ENCODE data around the gene AHNAK.
A peak's percentile ranks its signal among the peaks of the same experiment; 100 is the strongest.

The AHNAK gene

GRCh38 chr11:62497132-62497801 is 49.3 kb downstream of the AHNAK start:
- DNase-seq (ENCODE audit: low read depth in 2 of 2), result peak in 1 of 2 experiments; percentile 32

- no peak for DNase-seq (ENCODE audit: low read depth in 2 of 2)
Observed at GRCh38 chr11:62496676-62497075, 49.9 kb downstream of the AHNAK start.

GRCh38 chr11:62494246-62494645 is 52.4 kb downstream of the AHNAK start:
- no peak for DNase-seq (ENCODE audit: low read depth in 2 of 2)

GRCh38 chr11:62493801-62494200 is 52.8 kb downstream of the AHNAK start:
- DNase-seq (ENCODE audit: low read depth in 2 of 2), result no peak

- DNase-seq (ENCODE audit: low read depth in 2 of 2), result no peak
Observed at GRCh38 chr11:62492586-62492985, 54.0 kb downstream of the AHNAK start.

GRCh38 chr11:62491571-62492329 is 54.9 kb downstream of the AHNAK start:
- no peak for DNase-seq (ENCODE audit: low read depth in 2 of 2)

- DNase-seq (ENCODE audit: low read depth in 2 of 2), result no peak
Observed at GRCh38 chr11:62489204-62489603, 57.4 kb downstream of the AHNAK start.

- DNase-seq (ENCODE audit: low read depth in 2 of 2), result no peak
Observed at GRCh38 chr11:62487738-62488551, 58.7 kb downstream of the AHNAK start.

GRCh38 chr11:62487136-62487535 is 59.5 kb downstream of the AHNAK start:
- DNase-seq (ENCODE audit: low read depth in 2 of 2), result no peak

GRCh38 chr11:62484352-62484751 is 62.3 kb downstream of the AHNAK start:
- no peak for DNase-seq (ENCODE audit: low read depth in 2 of 2)

- DNase-seq (ENCODE audit: low read depth in 2 of 2), result no peak
Observed at GRCh38 chr11:62482753-62483152, 63.9 kb downstream of the AHNAK start.

- DNase-seq (ENCODE audit: low read depth in 2 of 2), result no peak
Observed at GRCh38 chr11:62479631-62480201, 66.9 kb downstream of the AHNAK start.

GRCh38 chr11:62477927-62478326 is 68.7 kb downstream of the AHNAK start:
- no peak for DNase-seq (ENCODE audit: low read depth in 2 of 2)

- no peak for DNase-seq (ENCODE audit: low read depth in 2 of 2)
Observed at GRCh38 chr11:62472063-62472884, 74.3 kb downstream of the AHNAK start.

- DNase-seq (ENCODE audit: low read depth in 2 of 2), result no peak
Observed at GRCh38 chr11:62471603-62472002, 75.0 kb downstream of the AHNAK start.

GRCh38 chr11:62468577-62468976 is 78.0 kb downstream of the AHNAK start:
- no peak for DNase-seq (ENCODE audit: low read depth in 2 of 2)

- no peak for DNase-seq (ENCODE audit: low read depth in 2 of 2)
Observed at GRCh38 chr11:62466444-62466843, 80.2 kb downstream of the AHNAK start.

- DNase-seq (ENCODE audit: low read depth in 2 of 2), result no peak
Observed at GRCh38 chr11:62464655-62465054, 82.0 kb downstream of the AHNAK start.

- no peak for DNase-seq (ENCODE audit: low read depth in 2 of 2)
Observed at GRCh38 chr11:62463121-62463542, 83.5 kb downstream of the AHNAK start.

GRCh38 chr11:62462508-62462892 is 84.1 kb downstream of the AHNAK start:
- no peak for DNase-seq (ENCODE audit: low read depth in 2 of 2)

Measured in fibroblast of skin of left quadriceps (primary cell).